Upper lobe of right lung (tissue), 1 donor: ENCODE data around the gene TSSK6. TPM values are rescaled to one million over a fixed set of nuclear protein-coding genes. Genes with fewer than 3 reads are reported as not detected.

Source experiments
- ATAC-seq: fragments of 200-7000 bp; cut with Tn5 transposase; one replicate; pipeline ENCODE4 v1.9.1; 2020; ENCODE audit warnings: mild to moderate bottlenecking, moderate library complexity
- DNase-seq: peaks from one replicate; pipeline ENCODE4 v3.0.0-alpha.2; 2020
- H3K27ac ChIP-seq: fragments of 200-600 bp; one replicate; pipeline ENCODE4 v1.8.0; 2022
- H3K27me3 ChIP-seq: fragments of 200-600 bp; one replicate; pipeline ENCODE4 v1.8.0; 2022; ENCODE audit warnings: mild to moderate bottlenecking
- H3K36me3 ChIP-seq: fragments of 200-600 bp; one replicate; pipeline ENCODE4 v1.8.0; 2022
- H3K4me1 ChIP-seq: fragments of 200-600 bp; one replicate; pipeline ENCODE4 v1.8.0; 2022
- H3K4me3 ChIP-seq: fragments of 200-600 bp; one replicate; pipeline ENCODE4 v1.8.0; 2022; ENCODE audit warnings: mild to moderate bottlenecking
- H3K9me3 ChIP-seq: fragments of 200-600 bp; one replicate; pipeline ENCODE4 v1.8.0; 2022
- CTCF ChIP-seq: fragments of 200-600 bp; IDR thresholded peaks from one replicate; pipeline ENCODE4 v1.8.0; 2022; ENCODE audit warnings: antibody characterized with exemption
- intact Hi-C: fragments of 100-400 bp; cut with DNase I; formaldehyde crosslinking; loops from one replicate; pipeline ENCODE4 v1.11.0; 2022
- total RNA-seq: library from RNA; stranded (reverse); fragmentation: NEBNext Ultra II Directional; extraction: Animal tissue kit (Norgen Biotek cat#: 25700); gene quantifications from one replicate; pipeline ENCODE4 v1.2.1, GENCODE V29; 2021
- donor health status: DM: no; HTN: yes; CAD: no; lungs with severe emphysema.

Gene TSSK6
- total RNA-seq, 1 donor from 2014 or later: 1.8 TPM

- intact Hi-C loops: no loop called here
- no peak overlapping the region for H3K27ac ChIP-seq
- H3K27me3 ChIP-seq: peaks cover 44% of the 10 kb centered on the region
- no peak for ATAC-seq
- H3K9me3 ChIP-seq: no peaks in the 10 kb centered on the region
- TF ChIP-seq CTCF: no peak
- H3K4me3 ChIP-seq: no peak overlapping the region
- DNase-seq: no peak
- no peaks in the 10 kb centered on the region for H3K36me3 ChIP-seq
- H3K4me1 ChIP-seq: peaks cover 2% of the 10 kb centered on the region
Observed at GRCh38 chr19:19543640-19544039, 28.3 kb upstream of the TSSK6 start.

GRCh38 chr19:19543101-19543500, 27.8 kb upstream of the TSSK6 start:
- peaks cover 8% of the 10 kb centered on the region for H3K4me1 ChIP-seq
- H3K36me3 ChIP-seq: no peaks in the 10 kb centered on the region
- ATAC-seq: no peak
- no peak overlapping the region for H3K27ac ChIP-seq
- peaks cover 47% of the 10 kb centered on the region for H3K27me3 ChIP-seq
- no peak for DNase-seq
- H3K9me3 ChIP-seq: no peaks in the 10 kb centered on the region
- intact Hi-C loops: no loop called here
- no peak overlapping the region for H3K4me3 ChIP-seq
- TF ChIP-seq CTCF: no peak

DNA sequence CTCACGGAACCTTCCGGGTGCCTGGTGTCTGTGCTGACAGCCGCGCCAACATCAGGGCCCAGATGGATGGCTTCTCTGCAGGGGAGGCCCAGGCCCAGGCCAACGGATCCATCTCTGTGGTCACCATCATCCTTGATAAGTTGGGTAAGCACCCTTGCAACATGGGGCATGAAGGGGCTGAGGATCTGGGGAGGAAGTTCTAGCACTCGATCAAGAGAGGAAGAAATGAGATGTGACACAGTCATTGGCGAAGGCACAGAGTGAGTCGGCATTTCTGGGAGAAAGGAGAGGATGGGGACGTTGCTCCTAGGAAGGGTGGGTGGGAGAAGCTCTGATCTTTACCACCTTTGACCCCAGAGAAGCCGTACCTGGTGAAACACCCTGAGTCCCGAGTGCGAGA, 27.2 kb upstream of the TSSK6 start:
- Histone ChIP-seq H3K4me1 (peaks cover 11% of the 10 kb centered on the region), H3K27me3 (peaks cover 52% of the 10 kb centered on the region), H3K27ac (no peak overlapping the region), H3K4me3 (no peak overlapping the region), H3K9me3 (no peaks in the 10 kb centered on the region), H3K36me3 (no peaks in the 10 kb centered on the region)
- no peak for ATAC-seq
- intact Hi-C loops: no loop called here
- DNase-seq: no peak
- no peak for TF ChIP-seq CTCF

GRCh38 chr19:19541616-19542015, 26.3 kb upstream of the TSSK6 start:
- Histone ChIP-seq H3K4me1 (peaks cover 11% of the 10 kb centered on the region), H3K36me3 (no peaks in the 10 kb centered on the region), H3K27me3 (peaks cover 52% of the 10 kb centered on the region), H3K9me3 (no peaks in the 10 kb centered on the region), H3K4me3 (no peak overlapping the region), H3K27ac (no peak overlapping the region)
- no peak for ATAC-seq
- intact Hi-C loops: no loop called here
- DNase-seq: no peak
- no peak for TF ChIP-seq CTCF

DNA sequence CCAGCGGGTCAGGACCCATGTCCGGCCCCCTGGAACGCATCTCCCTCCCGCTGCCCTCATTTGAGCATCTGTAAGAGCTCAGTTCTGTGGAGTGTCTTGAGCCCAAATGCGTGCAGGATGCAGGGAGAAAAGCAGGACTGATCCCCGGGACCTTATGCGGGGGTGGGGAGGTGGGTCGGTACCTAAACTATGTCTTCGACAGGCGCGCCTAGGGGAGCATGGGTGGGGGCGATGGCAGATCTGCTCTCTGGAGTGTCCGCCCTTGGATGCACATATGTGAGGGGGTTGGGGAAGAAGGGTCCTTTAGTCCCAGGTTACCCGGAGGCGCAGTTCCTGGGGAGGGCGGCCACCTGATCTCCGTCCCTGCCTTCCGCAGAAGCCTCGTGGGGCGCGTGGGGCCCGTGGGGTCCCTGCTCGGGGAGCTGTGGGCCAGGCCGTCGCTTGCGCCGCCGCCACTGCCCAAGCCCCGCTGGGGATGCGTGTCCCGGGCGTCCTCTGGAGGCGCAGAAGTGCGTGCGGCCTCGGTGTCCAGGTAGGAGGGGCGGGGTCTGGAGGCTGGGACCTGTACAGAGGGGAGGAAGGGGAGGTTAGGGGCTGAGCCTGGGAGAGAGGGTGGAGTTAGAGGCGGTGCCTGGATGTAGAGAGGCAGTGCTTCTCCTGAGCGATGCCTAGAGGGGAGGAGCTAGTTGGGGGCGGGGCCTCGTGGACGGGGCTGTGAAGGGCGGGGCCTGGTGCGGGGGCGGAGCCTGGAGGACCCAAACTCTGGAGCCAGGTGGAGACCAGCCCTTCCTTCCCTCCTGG, 25.6 kb upstream of the TSSK6 start:
- peaks cover 52% of the 10 kb centered on the region for H3K27me3 ChIP-seq
- peaks cover 11% of the 10 kb centered on the region for H3K4me1 ChIP-seq
- peak overlapping the region; percentile 19 for H3K4me3 ChIP-seq
- no peaks in the 10 kb centered on the region for H3K36me3 ChIP-seq
- ATAC-seq: peak; percentile 48
- peak; percentile 76 for DNase-seq
- H3K27ac ChIP-seq: no peak overlapping the region
- intact Hi-C loops: no loop called here
- H3K9me3 ChIP-seq: no peaks in the 10 kb centered on the region
- TF ChIP-seq CTCF: no peak
